Measurements from ENCODE around the gene TANC1.

GRCh38 chr2:159052157-159052601 is 83.7 kb downstream of the TANC1 start:
- TF ChIP-seq, protein P1, sequence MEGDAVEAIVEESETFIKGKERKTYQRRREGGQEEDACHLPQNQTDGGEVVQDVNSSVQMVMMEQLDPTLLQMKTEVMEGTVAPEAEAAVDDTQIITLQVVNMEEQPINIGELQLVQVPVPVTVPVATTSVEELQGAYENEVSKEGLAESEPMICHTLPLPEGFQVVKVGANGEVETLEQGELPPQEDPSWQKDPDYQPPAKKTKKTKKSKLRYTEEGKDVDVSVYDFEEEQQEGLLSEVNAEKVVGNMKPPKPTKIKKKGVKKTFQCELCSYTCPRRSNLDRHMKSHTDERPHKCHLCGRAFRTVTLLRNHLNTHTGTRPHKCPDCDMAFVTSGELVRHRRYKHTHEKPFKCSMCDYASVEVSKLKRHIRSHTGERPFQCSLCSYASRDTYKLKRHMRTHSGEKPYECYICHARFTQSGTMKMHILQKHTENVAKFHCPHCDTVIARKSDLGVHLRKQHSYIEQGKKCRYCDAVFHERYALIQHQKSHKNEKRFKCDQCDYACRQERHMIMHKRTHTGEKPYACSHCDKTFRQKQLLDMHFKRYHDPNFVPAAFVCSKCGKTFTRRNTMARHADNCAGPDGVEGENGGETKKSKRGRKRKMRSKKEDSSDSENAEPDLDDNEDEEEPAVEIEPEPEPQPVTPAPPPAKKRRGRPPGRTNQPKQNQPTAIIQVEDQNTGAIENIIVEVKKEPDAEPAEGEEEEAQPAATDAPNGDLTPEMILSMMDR (conservative IDR thresholded peaks at IDR 0.05; ENCODE audit: low read depth in 2 of 2): no peak
- TF ChIP-seq, protein P2, sequence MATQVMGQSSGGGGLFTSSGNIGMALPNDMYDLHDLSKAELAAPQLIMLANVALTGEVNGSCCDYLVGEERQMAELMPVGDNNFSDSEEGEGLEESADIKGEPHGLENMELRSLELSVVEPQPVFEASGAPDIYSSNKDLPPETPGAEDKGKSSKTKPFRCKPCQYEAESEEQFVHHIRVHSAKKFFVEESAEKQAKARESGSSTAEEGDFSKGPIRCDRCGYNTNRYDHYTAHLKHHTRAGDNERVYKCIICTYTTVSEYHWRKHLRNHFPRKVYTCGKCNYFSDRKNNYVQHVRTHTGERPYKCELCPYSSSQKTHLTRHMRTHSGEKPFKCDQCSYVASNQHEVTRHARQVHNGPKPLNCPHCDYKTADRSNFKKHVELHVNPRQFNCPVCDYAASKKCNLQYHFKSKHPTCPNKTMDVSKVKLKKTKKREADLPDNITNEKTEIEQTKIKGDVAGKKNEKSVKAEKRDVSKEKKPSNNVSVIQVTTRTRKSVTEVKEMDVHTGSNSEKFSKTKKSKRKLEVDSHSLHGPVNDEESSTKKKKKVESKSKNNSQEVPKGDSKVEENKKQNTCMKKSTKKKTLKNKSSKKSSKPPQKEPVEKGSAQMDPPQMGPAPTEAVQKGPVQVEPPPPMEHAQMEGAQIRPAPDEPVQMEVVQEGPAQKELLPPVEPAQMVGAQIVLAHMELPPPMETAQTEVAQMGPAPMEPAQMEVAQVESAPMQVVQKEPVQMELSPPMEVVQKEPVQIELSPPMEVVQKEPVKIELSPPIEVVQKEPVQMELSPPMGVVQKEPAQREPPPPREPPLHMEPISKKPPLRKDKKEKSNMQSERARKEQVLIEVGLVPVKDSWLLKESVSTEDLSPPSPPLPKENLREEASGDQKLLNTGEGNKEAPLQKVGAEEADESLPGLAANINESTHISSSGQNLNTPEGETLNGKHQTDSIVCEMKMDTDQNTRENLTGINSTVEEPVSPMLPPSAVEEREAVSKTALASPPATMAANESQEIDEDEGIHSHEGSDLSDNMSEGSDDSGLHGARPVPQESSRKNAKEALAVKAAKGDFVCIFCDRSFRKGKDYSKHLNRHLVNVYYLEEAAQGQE (IDR thresholded peaks at IDR 0.05; ENCODE audit: unreplicated experiment): no peak
- no peak for TF ChIP-seq EZH2 (IDR thresholded peaks at IDR 0.05; ENCODE audit: low read depth, unreplicated experiment)
- no peak for TF ChIP-seq EZH2phosphoT487 (IDR thresholded peaks at IDR 0.05; ENCODE audit: unreplicated experiment)
- TF ChIP-seq, protein P3, sequence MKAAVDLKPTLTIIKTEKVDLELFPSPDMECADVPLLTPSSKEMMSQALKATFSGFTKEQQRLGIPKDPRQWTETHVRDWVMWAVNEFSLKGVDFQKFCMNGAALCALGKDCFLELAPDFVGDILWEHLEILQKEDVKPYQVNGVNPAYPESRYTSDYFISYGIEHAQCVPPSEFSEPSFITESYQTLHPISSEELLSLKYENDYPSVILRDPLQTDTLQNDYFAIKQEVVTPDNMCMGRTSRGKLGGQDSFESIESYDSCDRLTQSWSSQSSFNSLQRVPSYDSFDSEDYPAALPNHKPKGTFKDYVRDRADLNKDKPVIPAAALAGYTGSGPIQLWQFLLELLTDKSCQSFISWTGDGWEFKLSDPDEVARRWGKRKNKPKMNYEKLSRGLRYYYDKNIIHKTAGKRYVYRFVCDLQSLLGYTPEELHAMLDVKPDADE (IDR thresholded peaks at IDR 0.05): no peak
- no peak for TF ChIP-seq POLR2AphosphoS5 (IDR thresholded peaks at IDR 0.05; ENCODE audit: low read depth)
